Gastrocnemius medialis (tissue), 4 donors: Measurements from ENCODE around the gene SH3PXD2B.

Experiments used
- CTCF ChIP-seq, 5 experiments: fragments of 450-650 bp in 3 of 5; fragments of 200-600 bp in 2 of 5; sonication (generic) in 2 of 5; IDR thresholded peaks in 4 of 5; conservative IDR thresholded peaks in 1 of 5; 1 replicate in 4 of 5; 2 replicates in 1 of 5; pipeline ENCODE4 v1.5.1; 2016 to 2019; ENCODE audit warnings: antibody characterized with exemption in 5 of 5, mild to moderate bottlenecking in 3 of 5, moderate library complexity in 3 of 5
- POLR2A ChIP-seq, 2 donors: fragments of 450-650 bp; IDR thresholded peaks; one replicate each; pipeline ENCODE4 v1.6.1; 2017; ENCODE audit warnings: antibody characterized with exemption in 2 of 2, mild to moderate bottlenecking in 2 of 2, moderate library complexity in 2 of 2

GRCh38 chr5:172343741-172344140, 110.6 kb downstream of the SH3PXD2B start:
- TF ChIP-seq CTCF (IDR thresholded peaks at IDR 0.05 in 4 of 5, conservative IDR thresholded peaks at IDR 0.05 in 1 of 5) (no peak), POLR2A (IDR thresholded peaks at IDR 0.05) (no peak)
